ENCODE measurements around the gene KCNAB1.
"Not testable (repeated sequence)": the region's sequence is repeated elsewhere in the genome, so short reads cannot be mapped to it uniquely, and the experiment has no call there.

Gene KCNAB1

GRCh38 chr3:156131241-156131640 is 10.9 kb downstream of the KCNAB1 start:
- Histone ChIP-seq H3K4me3 (ENCODE audit: low read depth, low read length) (no peak overlapping the region), H3K79me2 (no peaks in the 10 kb centered on the region), H3K27ac (no peak overlapping the region), H3K9me3 (ENCODE audit: control insufficient read depth, low read length) (no peaks in the 10 kb centered on the region), H3K27me3 (ENCODE audit: control insufficient read depth, insufficient read depth, low read length) (no peaks in the 10 kb centered on the region), H3K36me3 (ENCODE audit: control insufficient read depth, insufficient read depth, low read length) (no peaks in the 10 kb centered on the region), H3K9ac (no peak overlapping the region), H2AFZ (no peak overlapping the region), H3K4me2 (ENCODE audit: low read length) (no peak overlapping the region), H3K4me1 (no peaks in the 10 kb centered on the region)
- no peak for TF ChIP-seq CTCF (IDR thresholded peaks at IDR 0.05)

GRCh38 chr3:156131799-156132198 is 11.4 kb downstream of the KCNAB1 start:
- no peaks in the 10 kb centered on the region for H3K79me2 ChIP-seq
- TF ChIP-seq CTCF (IDR thresholded peaks at IDR 0.05): no peak
- H3K9ac ChIP-seq: no peak overlapping the region
- no peaks in the 10 kb centered on the region for H3K4me1 ChIP-seq
- no peak overlapping the region for H3K4me3 ChIP-seq (ENCODE audit: low read depth, low read length)
- H2AFZ ChIP-seq: no peak overlapping the region
- H3K36me3 ChIP-seq (ENCODE audit: control insufficient read depth, insufficient read depth, low read length): no peaks in the 10 kb centered on the region
- H3K4me2 ChIP-seq (ENCODE audit: low read length): no peak overlapping the region
- no peak overlapping the region for H3K27ac ChIP-seq
- H3K9me3 ChIP-seq (ENCODE audit: control insufficient read depth, low read length): no peaks in the 10 kb centered on the region
- no peaks in the 10 kb centered on the region for H3K27me3 ChIP-seq (ENCODE audit: control insufficient read depth, insufficient read depth, low read length)

- TF ChIP-seq CTCF (IDR thresholded peaks at IDR 0.05): no peak
- Histone ChIP-seq H3K9me3 (ENCODE audit: control insufficient read depth, low read length) (no peaks in the 10 kb centered on the region), H3K4me1 (no peaks in the 10 kb centered on the region), H3K4me3 (ENCODE audit: low read depth, low read length) (no peak overlapping the region), H3K9ac (no peak overlapping the region), H3K36me3 (ENCODE audit: control insufficient read depth, insufficient read depth, low read length) (no peaks in the 10 kb centered on the region), H3K27me3 (ENCODE audit: control insufficient read depth, insufficient read depth, low read length) (no peaks in the 10 kb centered on the region), H3K4me2 (ENCODE audit: low read length) (no peak overlapping the region), H3K79me2 (no peaks in the 10 kb centered on the region), H3K27ac (no peak overlapping the region), H2AFZ (no peak overlapping the region)
Observed at GRCh38 chr3:156132313-156132712, 11.9 kb downstream of the KCNAB1 start.

DNA sequence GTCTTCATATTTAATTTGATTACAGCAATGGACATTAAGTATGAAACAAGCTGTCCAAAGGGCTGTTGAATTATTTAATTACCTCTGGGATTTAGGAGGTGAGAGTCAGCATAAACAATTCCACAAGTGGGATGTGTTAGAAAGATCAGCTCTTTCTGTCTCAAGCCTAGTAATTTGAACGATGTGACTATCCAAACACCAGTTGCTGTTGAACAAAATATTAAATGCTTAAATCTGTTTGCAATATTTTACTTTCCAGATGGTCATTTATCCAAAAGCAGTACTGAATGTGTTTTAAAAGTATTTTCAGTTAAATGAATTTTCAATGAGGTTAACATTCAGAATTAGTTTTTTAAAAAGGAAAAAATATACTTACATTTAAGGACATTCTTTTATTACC is 12.7 kb downstream of the KCNAB1 start:
- Histone ChIP-seq H3K9ac (no peak overlapping the region), H3K4me1 (no peaks in the 10 kb centered on the region), H3K79me2 (no peaks in the 10 kb centered on the region), H3K9me3 (ENCODE audit: control insufficient read depth, low read length) (no peaks in the 10 kb centered on the region), H3K27me3 (ENCODE audit: control insufficient read depth, insufficient read depth, low read length) (no peaks in the 10 kb centered on the region), H3K36me3 (ENCODE audit: control insufficient read depth, insufficient read depth, low read length) (no peaks in the 10 kb centered on the region), H3K4me2 (ENCODE audit: low read length) (no peak overlapping the region), H3K27ac (no peak overlapping the region), H2AFZ (no peak overlapping the region), H3K4me3 (ENCODE audit: low read depth, low read length) (no peak overlapping the region)
- no peak for TF ChIP-seq CTCF (IDR thresholded peaks at IDR 0.05)

DNA sequence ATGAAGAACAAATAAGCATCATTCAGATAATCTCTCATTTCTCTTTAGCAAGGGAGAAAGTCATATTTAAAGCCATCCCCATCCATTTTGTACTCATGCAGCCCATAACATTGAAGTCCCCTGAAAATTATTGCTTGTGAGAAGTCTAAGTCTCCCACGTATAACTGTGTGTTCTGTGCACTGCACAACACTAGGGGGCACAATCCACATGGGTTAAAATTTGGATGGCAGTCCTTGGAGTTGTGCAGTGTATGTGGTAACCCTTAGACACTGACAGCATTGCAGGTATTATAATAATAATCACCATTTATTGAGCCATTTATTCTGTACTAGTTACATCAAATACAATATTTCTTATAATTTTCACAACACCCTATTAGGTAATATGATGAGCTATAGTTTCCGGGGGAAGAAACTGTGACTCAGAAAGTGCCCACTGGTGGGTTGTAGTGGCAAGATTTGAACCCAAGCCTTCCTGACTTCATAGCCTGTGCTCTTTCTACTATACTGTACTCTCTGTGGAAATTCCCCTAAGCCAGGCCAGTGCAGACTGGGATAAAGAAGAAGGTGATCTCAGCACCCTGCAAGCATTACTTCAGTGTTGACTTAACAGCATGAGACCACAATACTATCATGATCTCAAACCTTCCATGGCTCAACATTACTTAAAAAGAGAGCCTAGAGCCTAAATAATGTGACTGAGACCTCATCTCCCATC is 15.7 kb downstream of the KCNAB1 start:
- Histone ChIP-seq H3K4me2 (ENCODE audit: low read length) (no peak overlapping the region), H3K79me2 (no peaks in the 10 kb centered on the region), H3K27ac (no peak overlapping the region), H3K27me3 (ENCODE audit: control insufficient read depth, insufficient read depth, low read length) (no peaks in the 10 kb centered on the region), H3K9ac (no peak overlapping the region), H3K9me3 (ENCODE audit: control insufficient read depth, low read length) (no peaks in the 10 kb centered on the region), H3K4me3 (ENCODE audit: low read depth, low read length) (no peak overlapping the region), H3K4me1 (no peaks in the 10 kb centered on the region), H3K36me3 (ENCODE audit: control insufficient read depth, insufficient read depth, low read length) (no peaks in the 10 kb centered on the region), H2AFZ (no peak overlapping the region)
- TF ChIP-seq CTCF (IDR thresholded peaks at IDR 0.05): no peak

- not testable (repeated sequence) for H3K9me3 ChIP-seq (ENCODE audit: control insufficient read depth, low read length); H3K27me3 ChIP-seq (ENCODE audit: control insufficient read depth, insufficient read depth, low read length); H3K4me3 ChIP-seq (ENCODE audit: low read depth, low read length); H3K9ac ChIP-seq; H3K4me1 ChIP-seq; H3K36me3 ChIP-seq (ENCODE audit: control insufficient read depth, insufficient read depth, low read length); H3K79me2 ChIP-seq; H2AFZ ChIP-seq; H3K27ac ChIP-seq; H3K4me2 ChIP-seq (ENCODE audit: low read length)
Observed at GRCh38 chr3:156137397-156137796, 17.0 kb downstream of the KCNAB1 start.
